Hematopoietic multipotent progenitor cell treated with erythropoietin and hydrocortisone succinate and interleukin-3 and kit ligand, for 15 days (in vitro differentiated cells): ENCODE results near the gene ENOSF1.

Source experiments
- DNase-seq: peaks from one replicate; pipeline ENCODE4 v3.0.0-alpha.2; 2015; ENCODE audit warnings: low spot score

The ENOSF1 gene

GRCh38 chr18:673317-673716 lies 39.1 kb downstream of the ENOSF1 start:
- no peak for DNase-seq

- no peak for DNase-seq
Measured at GRCh38 chr18:671405-671804, 41.0 kb downstream of the ENOSF1 start.

GRCh38 chr18:670522-670921 lies 41.9 kb downstream of the ENOSF1 start:
- DNase-seq = no peak

GRCh38 chr18:669077-669476 lies 43.4 kb downstream of the ENOSF1 start:
- no peak for DNase-seq

GRCh38 chr18:668260-668659 lies 44.2 kb downstream of the ENOSF1 start:
- DNase-seq = no peak

- no peak for DNase-seq
Measured at GRCh38 chr18:666628-667027, 45.8 kb downstream of the ENOSF1 start.

GRCh38 chr18:666177-666576 lies 46.3 kb downstream of the ENOSF1 start:
- peak; percentile 31 for DNase-seq

- no peak for DNase-seq
Measured at GRCh38 chr18:662197-662596, 50.2 kb downstream of the ENOSF1 start.

GRCh38 chr18:659597-659996 lies 52.8 kb downstream of the ENOSF1 start:
- DNase-seq = no peak

- peak; percentile 14 for DNase-seq
Measured at GRCh38 chr18:658947-659533, 53.4 kb downstream of the ENOSF1 start.

- peak; percentile 85 for DNase-seq
Measured at GRCh38 chr18:658001-658946, 54.2 kb downstream of the ENOSF1 start.

- peak; percentile 45 for DNase-seq
Measured at GRCh38 chr18:657311-658000, 55.0 kb downstream of the ENOSF1 start, which contains the start of gene TYMS. TYMS (plus strand) TSS chr18:657653; CDS start chr18:657743, 90 bp downstream.

- DNase-seq = no peak
Measured at GRCh38 chr18:655445-655844, 57.0 kb downstream of the ENOSF1 start.

- DNase-seq = no peak
Measured at GRCh38 chr18:654601-655000, 57.8 kb downstream of the ENOSF1 start.

GRCh38 chr18:653512-653911 lies 58.9 kb downstream of the ENOSF1 start:
- no peak for DNase-seq

- DNase-seq = no peak
Measured at GRCh38 chr18:652131-652530, 60.3 kb downstream of the ENOSF1 start.

GRCh38 chr18:650428-650858 lies 62.0 kb downstream of the ENOSF1 start:
- no peak for DNase-seq

- DNase-seq = no peak
Measured at GRCh38 chr18:649341-649740, 63.1 kb downstream of the ENOSF1 start.

- DNase-seq = no peak
Measured at GRCh38 chr18:647304-647703, 65.1 kb downstream of the ENOSF1 start.

- DNase-seq = no peak
Measured at GRCh38 chr18:644395-645004, 67.9 kb downstream of the ENOSF1 start.

GRCh38 chr18:641224-641623 lies 71.2 kb downstream of the ENOSF1 start:
- DNase-seq = no peak

- DNase-seq = no peak
Measured at GRCh38 chr18:635171-635570, 77.3 kb downstream of the ENOSF1 start.
